H7 (cell line): ENCODE results near the gene PNPLA3. TPM values are rescaled to one million over a fixed set of nuclear protein-coding genes. Genes with fewer than 3 reads are reported as not detected.
A peak's percentile ranks its signal among the peaks of the same experiment; 100 is the strongest.

Experiments used
- DNase-seq: peaks from one replicate; pipeline ENCODE4 v3.0.0; 2012
- H3K27me3 ChIP-seq: 2 replicates; pipeline ENCODE4 v1.6.0; 2011; ENCODE audit warnings: mild to moderate bottlenecking, low read length; ENCODE audit not compliant: control insufficient read depth, insufficient read depth
- H3K36me3 ChIP-seq: replicated peaks from 2 replicates; pipeline ENCODE4 v1.5.1; 2011; ENCODE audit warnings: low read length; ENCODE audit not compliant: control insufficient read depth, insufficient read depth
- H3K4me3 ChIP-seq: 2 replicates; pipeline ENCODE4 v1.5.1; 2011; ENCODE audit warnings: low read depth, mild to moderate bottlenecking, control low read depth, low read length, moderate library complexity; ENCODE audit not compliant: insufficient read depth
- total RNA-seq: library from RNA; depleted of rRNA; stranded (reverse); fragments of >200 nt; shearing (Covaris generic); gene quantifications from 2 replicates; pipeline ENCODE4 v1.2.3, GENCODE V29; 2014; rRNA removed

Gene PNPLA3, protein sequence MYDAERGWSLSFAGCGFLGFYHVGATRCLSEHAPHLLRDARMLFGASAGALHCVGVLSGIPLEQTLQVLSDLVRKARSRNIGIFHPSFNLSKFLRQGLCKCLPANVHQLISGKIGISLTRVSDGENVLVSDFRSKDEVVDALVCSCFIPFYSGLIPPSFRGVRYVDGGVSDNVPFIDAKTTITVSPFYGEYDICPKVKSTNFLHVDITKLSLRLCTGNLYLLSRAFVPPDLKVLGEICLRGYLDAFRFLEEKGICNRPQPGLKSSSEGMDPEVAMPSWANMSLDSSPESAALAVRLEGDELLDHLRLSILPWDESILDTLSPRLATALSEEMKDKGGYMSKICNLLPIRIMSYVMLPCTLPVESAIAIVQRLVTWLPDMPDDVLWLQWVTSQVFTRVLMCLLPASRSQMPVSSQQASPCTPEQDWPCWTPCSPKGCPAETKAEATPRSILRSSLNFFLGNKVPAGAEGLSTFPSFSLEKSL
- 10.7 and 15.0 TPM in 2 replicates for total RNA-seq

GRCh38 chr22:43923631-43924464 is at the start of gene PNPLA3:
Gene PNPLA3 (plus strand): TSS chr22:43923805. CDS start chr22:43923912, 107 bp downstream.
- H3K4me3 ChIP-seq, result peak within 1 kb of the TSS; percentile 80
- H3K36me3 ChIP-seq, result peaks cover 1% of the 10 kb centered on the region
- DNase-seq, result peak; percentile 100
- no peaks in the 10 kb centered on the region for H3K27me3 ChIP-seq

- no peak overlapping the region for H3K4me3 ChIP-seq
- H3K36me3 ChIP-seq, result no peaks in the 10 kb centered on the region
- H3K27me3 ChIP-seq, result no peaks in the 10 kb centered on the region
- no peak for DNase-seq
Observed at GRCh38 chr22:43876866-43877509, 46.6 kb upstream of the PNPLA3 start.

- no peaks in the 10 kb centered on the region for H3K36me3 ChIP-seq
- peak; percentile 23 for DNase-seq
- H3K4me3 ChIP-seq, result no peak overlapping the region
- H3K27me3 ChIP-seq, result no peaks in the 10 kb centered on the region
Observed at GRCh38 chr22:43878079-43878795, 45.4 kb upstream of the PNPLA3 start.

DNA sequence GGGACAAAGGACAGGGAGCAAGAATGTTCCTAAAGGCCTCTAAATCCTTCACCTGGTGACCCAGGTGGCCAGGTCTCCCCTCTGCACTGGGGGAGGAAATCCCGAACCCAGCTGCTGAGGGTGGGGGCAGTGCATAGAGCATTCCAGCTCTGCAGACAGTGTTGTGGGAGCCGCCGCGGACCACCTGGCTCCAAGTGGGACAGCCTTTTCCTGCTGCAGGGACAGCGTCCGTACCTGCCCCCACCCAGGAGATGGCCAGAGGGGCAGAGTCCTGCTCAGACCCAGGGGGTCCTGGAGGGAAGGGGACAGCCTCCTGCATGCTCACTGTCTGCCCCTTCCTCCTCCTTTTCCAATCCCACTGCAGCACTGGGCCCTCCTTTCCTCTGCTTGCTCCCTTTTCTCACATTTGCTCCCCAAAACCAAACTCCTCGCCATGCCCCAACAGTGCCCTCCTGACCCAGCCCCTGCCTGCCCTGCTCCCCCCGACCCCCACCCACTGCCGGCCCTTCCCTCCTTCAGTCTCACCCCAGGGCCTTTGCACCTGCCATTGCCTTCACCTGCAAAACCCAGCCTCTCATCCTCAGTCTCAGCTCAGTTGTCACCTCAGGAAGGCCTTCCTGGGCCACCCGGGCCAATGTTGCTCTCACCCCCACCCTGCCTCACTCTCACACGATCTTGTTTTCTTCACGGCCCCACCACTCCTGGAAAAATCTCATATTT is 44.6 kb upstream of the PNPLA3 start:
- no peaks in the 10 kb centered on the region for H3K27me3 ChIP-seq
- H3K4me3 ChIP-seq, result no peak overlapping the region
- no peaks in the 10 kb centered on the region for H3K36me3 ChIP-seq
- peak; percentile 29 for DNase-seq

GRCh38 chr22:43879901-43880540 is 43.6 kb upstream of the PNPLA3 start:
- peak; percentile 39 for DNase-seq
- Histone ChIP-seq H3K4me3 (no peak overlapping the region), H3K27me3 (no peaks in the 10 kb centered on the region), H3K36me3 (no peaks in the 10 kb centered on the region; the same call in 1 of the 2 replicates)

DNA sequence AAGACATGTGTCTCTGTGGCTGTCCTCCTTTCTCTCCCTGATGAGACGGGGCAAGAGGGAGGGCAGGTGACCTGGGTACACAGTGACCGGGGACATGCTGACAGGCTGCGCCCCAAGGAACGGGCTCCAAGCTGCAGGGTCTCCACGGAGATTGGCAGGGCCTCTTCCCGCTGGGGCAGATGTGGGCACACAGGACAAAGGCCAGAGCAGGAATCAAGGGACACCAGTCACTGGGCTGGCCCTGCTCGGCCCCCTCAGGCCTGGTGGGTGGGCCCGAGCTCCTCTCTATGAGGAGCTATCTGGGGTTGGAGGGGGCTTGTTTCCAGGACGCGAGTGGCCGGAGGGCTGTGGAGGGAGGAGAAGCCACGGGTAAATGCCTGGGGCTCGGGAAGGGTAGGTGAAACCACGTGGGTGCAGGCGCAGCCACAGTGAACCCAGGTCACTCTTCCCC is 43.0 kb upstream of the PNPLA3 start:
- no peak overlapping the region for H3K4me3 ChIP-seq
- no peaks in the 10 kb centered on the region; the same call in 1 of the 2 replicates for H3K36me3 ChIP-seq
- no peak for DNase-seq
- H3K27me3 ChIP-seq, result no peaks in the 10 kb centered on the region

DNA sequence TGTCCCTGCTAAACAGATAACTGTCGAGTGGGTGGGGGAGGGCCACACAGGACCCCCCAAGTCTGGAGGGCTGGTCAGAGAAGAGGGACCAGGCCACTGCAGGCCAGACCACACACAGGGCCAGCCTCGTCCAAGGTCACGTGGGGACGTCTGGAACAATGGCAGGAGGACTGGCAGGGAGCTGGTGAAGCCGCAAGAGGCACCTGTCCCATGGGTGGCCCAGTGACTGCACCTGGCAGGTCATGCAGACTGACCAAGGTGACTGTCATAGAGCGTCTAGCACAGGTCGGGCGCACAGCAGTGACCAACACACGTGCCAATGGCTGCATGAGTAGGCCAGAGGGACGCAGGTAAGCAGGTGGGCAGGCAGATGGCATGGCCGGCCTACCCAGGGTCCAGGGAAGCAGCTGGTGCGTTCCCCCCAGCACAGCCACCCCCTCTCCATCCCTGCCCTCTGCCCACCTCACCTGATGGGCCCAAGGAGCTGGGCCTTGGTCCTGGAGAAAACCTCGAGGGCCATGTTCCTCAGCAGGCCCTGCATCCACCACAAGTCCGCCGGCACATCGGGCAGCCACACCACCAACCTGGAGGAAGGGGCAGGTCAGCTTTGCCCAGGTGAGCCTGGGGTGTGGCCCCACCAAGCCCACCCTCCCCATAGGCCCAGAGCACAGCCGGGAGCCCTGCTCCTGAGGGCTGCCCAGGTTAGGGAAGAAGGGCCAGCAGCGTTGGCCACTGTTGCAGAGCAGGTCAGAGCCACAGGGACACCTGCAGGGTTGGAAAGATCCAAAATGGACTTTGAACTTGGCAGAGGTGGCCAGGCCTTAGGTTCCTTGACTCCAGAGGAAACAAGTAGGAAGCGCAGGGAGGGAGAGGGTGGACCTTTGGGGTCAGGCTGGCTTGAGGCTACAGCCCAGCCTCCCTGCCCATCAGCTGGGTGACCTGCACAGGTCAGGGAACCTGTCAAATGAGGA is 42.2 kb upstream of the PNPLA3 start:
- Histone ChIP-seq H3K4me3 (no peak overlapping the region), H3K36me3 (no peaks in the 10 kb centered on the region; the same call in 1 of the 2 replicates), H3K27me3 (no peaks in the 10 kb centered on the region)
- DNase-seq, result peak; percentile 39

- Histone ChIP-seq H3K36me3 (no peaks in the 10 kb centered on the region; the same call in 1 of the 2 replicates), H3K4me3 (no peak overlapping the region), H3K27me3 (no peaks in the 10 kb centered on the region)
- DNase-seq, result peak; percentile 11
Observed at GRCh38 chr22:43882122-43882767, 41.4 kb upstream of the PNPLA3 start.

GRCh38 chr22:43883012-43883661 is 40.5 kb upstream of the PNPLA3 start:
- no peaks in the 10 kb centered on the region for H3K27me3 ChIP-seq
- H3K4me3 ChIP-seq, result no peak overlapping the region
- peak; percentile 95 for DNase-seq
- H3K36me3 ChIP-seq, result no peaks in the 10 kb centered on the region; the same call in 1 of the 2 replicates

- DNase-seq, result peak; percentile 29
- H3K36me3 ChIP-seq, result no peaks in the 10 kb centered on the region; the same call in 1 of the 2 replicates
- no peaks in the 10 kb centered on the region for H3K27me3 ChIP-seq
- H3K4me3 ChIP-seq, result no peak overlapping the region
Observed at GRCh38 chr22:43883719-43884415, 39.7 kb upstream of the PNPLA3 start.
